Tibial artery (tissue), 4 donors: ENCODE results near the gene LGALSL.

ENCODE experiments used
- DNase-seq, 2 donors: peaks; one replicate each; pipeline ENCODE4 v3.0.0-alpha.2; 2019
- H3K27ac ChIP-seq, 2 donors: fragments of 200-600 bp; sonication (generic) in 1 of 2; 1 replicate in 1 of 2; 2 replicates in 1 of 2; pipeline ENCODE4 v1.5.1; 2018 to 2019; ENCODE audit warnings: mild to moderate bottlenecking in 1 of 2
- H3K27me3 ChIP-seq, 2 donors: fragments of 200-600 bp; sonication (generic) in 1 of 2; one replicate each; pipeline versions ENCODE4 v1.5.1 to v1.6.0; 2016 to 2019
- H3K36me3 ChIP-seq, 3 donors: fragments of 200-600 bp; sonication (generic) in 2 of 3; one replicate each; pipeline ENCODE4 v1.5.1; 2016 to 2019; ENCODE audit warnings: mild to moderate bottlenecking in 2 of 3
- H3K4me1 ChIP-seq, 4 donors: fragments of 200-600 bp; sonication (generic) in 2 of 4; 1 replicate in 3 of 4; 2 replicates in 1 of 4; pipeline ENCODE4 v1.5.1; 2016 to 2019
- H3K4me3 ChIP-seq, 2 donors: fragments of 200-600 bp; sonication (generic) in 1 of 2; 1 replicate in 1 of 2; 2 replicates in 1 of 2; pipeline ENCODE4 v1.5.1; 2018 to 2019; ENCODE audit warnings: mild to moderate bottlenecking in 2 of 2
- H3K9me3 ChIP-seq, 3 donors: fragments of 200-600 bp; sonication (generic) in 1 of 3; one replicate each; pipeline ENCODE4 v1.5.1; 2016 to 2019
- intact Hi-C: fragments of 100-400 bp; cut with DNase I; formaldehyde crosslinking; loops from one replicate; pipeline ENCODE4 v1.15.0; 2023; ENCODE audit warnings: low total_unique reads
- TF ChIP-seq, protein P1 (sequence below), 2 experiments: fragments of 200-600 bp in 1 of 2; fragments of 450-650 bp in 1 of 2; IDR thresholded peaks; one replicate each; pipeline ENCODE4 v1.5.1; 2017 to 2019; ENCODE audit warnings: antibody characterized with exemption in 2 of 2, mild to moderate bottlenecking in 1 of 2, moderate library complexity in 1 of 2

Gene LGALSL

DNA sequence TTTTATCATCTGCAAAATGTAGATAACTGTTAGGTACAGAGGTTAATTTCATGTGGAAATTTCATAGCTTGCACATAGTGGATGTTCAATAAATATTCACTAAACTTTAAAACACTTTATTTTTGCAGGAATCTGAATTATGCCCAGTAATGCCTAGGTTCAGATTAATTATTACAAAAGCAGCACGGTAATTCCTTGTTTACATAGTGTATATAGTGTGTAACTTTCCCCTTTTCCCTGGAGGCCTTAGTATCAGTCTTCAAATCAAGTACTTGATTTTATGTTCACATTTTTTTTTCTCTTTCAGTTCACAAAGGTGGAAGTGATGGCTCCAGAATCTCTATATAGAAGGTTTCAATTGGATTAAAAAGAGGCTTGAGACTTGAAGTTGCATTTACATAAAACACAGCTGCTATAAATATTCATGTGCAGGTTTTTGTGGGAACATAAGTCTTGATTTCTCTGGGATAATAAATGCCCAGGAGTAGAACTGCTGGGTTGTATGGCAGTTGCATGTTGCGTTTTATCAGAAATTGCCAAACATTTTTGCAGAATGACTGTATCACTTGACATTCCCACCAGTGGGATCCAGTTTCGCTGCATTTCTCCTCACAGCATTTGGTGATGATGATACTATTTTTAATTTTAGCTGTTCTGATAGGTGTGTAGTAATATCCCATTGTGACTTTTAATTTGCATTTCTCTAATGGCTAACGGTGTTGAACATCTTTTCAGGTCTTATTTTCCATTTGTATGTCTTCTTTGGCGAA lies 27.6 kb upstream of the LGALSL start:
- DNase-seq, result no peak
- Histone ChIP-seq H3K27me3 (no peaks in the 10 kb centered on the region), H3K36me3 (no peaks in the 10 kb centered on the region), H3K27ac (no peak overlapping the region), H3K4me1 (no peaks in the 10 kb centered on the region), H3K9me3 (no peaks in the 10 kb centered on the region), H3K4me3 (no peak overlapping the region)
- intact Hi-C loops, result no loop called here
- TF ChIP-seq, protein P1, sequence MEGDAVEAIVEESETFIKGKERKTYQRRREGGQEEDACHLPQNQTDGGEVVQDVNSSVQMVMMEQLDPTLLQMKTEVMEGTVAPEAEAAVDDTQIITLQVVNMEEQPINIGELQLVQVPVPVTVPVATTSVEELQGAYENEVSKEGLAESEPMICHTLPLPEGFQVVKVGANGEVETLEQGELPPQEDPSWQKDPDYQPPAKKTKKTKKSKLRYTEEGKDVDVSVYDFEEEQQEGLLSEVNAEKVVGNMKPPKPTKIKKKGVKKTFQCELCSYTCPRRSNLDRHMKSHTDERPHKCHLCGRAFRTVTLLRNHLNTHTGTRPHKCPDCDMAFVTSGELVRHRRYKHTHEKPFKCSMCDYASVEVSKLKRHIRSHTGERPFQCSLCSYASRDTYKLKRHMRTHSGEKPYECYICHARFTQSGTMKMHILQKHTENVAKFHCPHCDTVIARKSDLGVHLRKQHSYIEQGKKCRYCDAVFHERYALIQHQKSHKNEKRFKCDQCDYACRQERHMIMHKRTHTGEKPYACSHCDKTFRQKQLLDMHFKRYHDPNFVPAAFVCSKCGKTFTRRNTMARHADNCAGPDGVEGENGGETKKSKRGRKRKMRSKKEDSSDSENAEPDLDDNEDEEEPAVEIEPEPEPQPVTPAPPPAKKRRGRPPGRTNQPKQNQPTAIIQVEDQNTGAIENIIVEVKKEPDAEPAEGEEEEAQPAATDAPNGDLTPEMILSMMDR (IDR thresholded peaks at IDR 0.05), result no peak

DNA sequence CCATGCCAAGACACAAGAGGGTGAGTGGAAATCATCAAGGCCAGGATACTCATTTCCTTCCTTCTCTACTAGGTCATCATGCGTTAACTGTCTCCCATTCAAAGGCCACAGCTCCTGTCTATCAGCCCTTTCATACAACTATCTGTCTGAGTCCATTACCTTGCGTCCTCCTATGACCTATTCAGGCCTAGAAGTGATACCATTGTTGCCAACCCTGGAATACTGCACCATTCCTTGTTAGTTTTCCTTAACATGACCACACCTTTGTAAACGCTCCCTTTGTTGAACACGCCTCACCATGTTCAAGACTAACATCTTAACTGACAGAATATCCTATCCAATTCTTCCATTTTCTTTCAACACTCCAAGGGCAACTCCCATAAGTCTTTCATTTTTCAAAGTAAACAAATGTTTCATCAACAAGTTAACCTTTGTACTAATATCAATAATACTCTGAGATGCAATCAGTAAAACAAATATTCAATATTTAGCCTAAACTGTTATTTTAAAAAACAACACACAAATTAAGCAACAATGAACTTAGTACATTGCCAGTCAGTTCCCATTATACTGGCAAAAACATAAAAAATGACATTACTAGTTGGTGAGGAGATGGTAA lies 19.8 kb upstream of the LGALSL start:
- Histone ChIP-seq H3K36me3 (no peaks in the 10 kb centered on the region), H3K9me3 (no peaks in the 10 kb centered on the region), H3K27ac (no peak overlapping the region), H3K4me1 (no peaks in the 10 kb centered on the region), H3K4me3 (no peak overlapping the region), H3K27me3 (no peaks in the 10 kb centered on the region)
- DNase-seq, result no peak
- TF ChIP-seq, protein P1 (IDR thresholded peaks at IDR 0.05), result no peak
- intact Hi-C loops, result no loop called here

DNA sequence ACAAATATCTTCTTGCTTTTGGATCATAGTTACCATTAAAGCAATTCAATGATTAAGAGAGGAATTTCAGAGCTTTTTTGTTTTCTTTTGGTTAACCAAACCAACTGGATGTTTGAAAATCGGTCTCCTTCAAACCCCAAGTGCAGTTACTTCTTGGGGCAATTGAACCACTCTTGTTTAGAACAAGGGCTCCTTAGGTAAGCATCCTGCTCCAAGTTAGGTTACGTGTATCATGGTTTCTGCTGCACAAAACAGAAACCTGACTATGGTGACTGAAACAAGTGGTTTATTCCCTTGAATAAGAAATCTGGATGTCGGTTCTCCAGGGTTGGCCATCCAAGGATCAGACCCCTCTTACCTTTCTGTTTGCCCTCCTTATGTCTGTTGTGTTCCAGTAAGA lies 16.1 kb upstream of the LGALSL start:
- no peak for DNase-seq
- H3K9me3 ChIP-seq, result no peaks in the 10 kb centered on the region
- H3K36me3 ChIP-seq, result no peaks in the 10 kb centered on the region
- TF ChIP-seq, protein P1 (IDR thresholded peaks at IDR 0.05), result no peak
- no peaks in the 10 kb centered on the region for H3K27me3 ChIP-seq
- no peaks in the 10 kb centered on the region for H3K4me1 ChIP-seq
- no peak overlapping the region for H3K27ac ChIP-seq
- no peak overlapping the region for H3K4me3 ChIP-seq
- intact Hi-C loops, result no loop called here

DNA sequence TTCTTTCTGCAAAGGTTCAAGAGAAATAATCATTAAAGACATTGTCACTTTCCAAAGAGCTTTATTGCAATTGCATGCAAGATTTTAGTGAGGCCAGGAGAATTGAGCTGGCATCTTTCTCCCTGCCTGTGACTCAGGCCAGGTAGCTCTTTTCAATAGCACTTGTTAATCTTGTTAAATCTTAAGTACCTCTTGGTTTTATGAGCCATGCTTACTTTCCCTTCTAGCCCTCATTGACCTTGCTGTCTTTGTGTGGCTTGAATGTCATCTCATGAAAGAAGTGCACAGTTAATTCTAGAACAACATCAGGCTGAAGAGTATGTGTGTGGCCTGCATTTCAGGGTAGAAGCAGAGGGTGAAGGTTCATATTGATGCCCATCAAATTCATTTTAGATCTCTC lies 14.8 kb upstream of the LGALSL start:
- Histone ChIP-seq H3K4me1 (no peaks in the 10 kb centered on the region), H3K4me3 (no peak overlapping the region), H3K27ac (no peak overlapping the region), H3K27me3 (no peaks in the 10 kb centered on the region), H3K36me3 (no peaks in the 10 kb centered on the region), H3K9me3 (no peaks in the 10 kb centered on the region)
- intact Hi-C loops, result no loop called here
- no peak for DNase-seq
- TF ChIP-seq, protein P1 (IDR thresholded peaks at IDR 0.05), result no peak

DNA sequence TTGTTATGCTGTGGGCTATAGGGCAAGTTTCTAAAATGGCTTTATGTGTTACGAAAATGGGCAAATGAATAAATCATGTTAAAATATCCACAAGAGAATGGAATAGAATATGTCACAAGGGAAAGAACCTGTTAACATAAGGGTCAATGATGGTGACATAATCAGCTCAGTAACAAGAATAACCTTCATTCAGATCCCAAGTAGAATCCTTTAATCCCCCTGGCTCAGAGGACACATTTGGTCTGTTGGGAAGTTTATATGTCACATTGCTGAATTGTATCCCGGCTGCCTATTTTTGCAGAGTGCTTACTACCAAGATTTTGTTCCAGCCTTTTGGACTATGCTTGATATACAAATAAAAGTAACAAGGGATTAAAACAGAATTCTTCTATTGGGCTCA lies 13.1 kb upstream of the LGALSL start:
- H3K27me3 ChIP-seq, result no peaks in the 10 kb centered on the region
- no peaks in the 10 kb centered on the region for H3K9me3 ChIP-seq
- intact Hi-C loops, result no loop called here
- H3K4me1 ChIP-seq, result no peaks in the 10 kb centered on the region
- H3K4me3 ChIP-seq, result no peak overlapping the region
- no peak overlapping the region for H3K27ac ChIP-seq
- DNase-seq, result no peak
- no peaks in the 10 kb centered on the region for H3K36me3 ChIP-seq
- TF ChIP-seq, protein P1 (IDR thresholded peaks at IDR 0.05), result no peak
